OCI-LY3 (cell line): ENCODE results near the gene GARIN5B.

Experiments used
- CTCF ChIP-seq: fragments of 200-600, 300-600 bp; sonication (generic); IDR thresholded peaks from 2 replicates; pipeline ENCODE4 v1.5.1; 2014; ENCODE audit warnings: antibody characterized with exemption, low read length, low read depth
- EZH2phosphoT487 ChIP-seq: fragments of 200-600 bp; shearing (Covaris generic); IDR thresholded peaks from 2 replicates; pipeline ENCODE4 v1.6.1; 2018; ENCODE audit warnings: antibody characterized with exemption, mixed run types, low read depth

- TF ChIP-seq CTCF (no peak), EZH2phosphoT487 (no peak)
These were observed 52.6 kb downstream of the GARIN5B start for GRCh38 chr19:55310498-55310897.
